WI38 (cell line): ENCODE results near the gene PRR20C.
"Not testable (repeated sequence)": the region's sequence is repeated elsewhere in the genome, so short reads cannot be mapped to it uniquely, and the experiment has no call there.

Source experiments
- H3K4me3 ChIP-seq: 2 replicates; pipeline ENCODE4 v1.5.1; 2011; ENCODE audit warnings: low read depth, mild to moderate bottlenecking, control low read depth, low read length
- TF ChIP-seq, protein P1 (sequence below): IDR thresholded peaks from 2 replicates; pipeline ENCODE4 v1.5.1; 2012; ENCODE audit warnings: low read depth, mild to moderate bottlenecking, control low read depth, low read length

Gene PRR20C

DNA sequence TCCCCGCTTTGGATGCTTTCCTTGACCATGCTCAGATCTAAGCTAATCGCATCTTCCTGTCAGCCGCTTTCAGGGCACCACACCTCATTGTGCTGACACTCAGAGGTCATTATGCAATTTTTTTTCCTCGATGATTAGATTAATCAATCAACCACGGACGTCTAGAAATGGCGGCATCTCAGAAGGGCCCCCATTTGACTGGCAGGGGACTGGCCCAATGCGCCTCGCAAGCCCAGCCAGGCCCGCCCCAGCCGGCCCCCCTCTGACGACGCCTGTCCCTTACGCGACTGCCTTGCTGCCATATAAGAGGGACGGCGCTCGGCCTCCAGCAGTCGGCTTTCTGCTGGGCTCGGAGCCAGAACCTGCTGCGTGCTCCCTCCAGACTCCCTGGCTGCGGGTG, at the start of gene PRR20C:
TSS of gene PRR20C (plus strand) at position 301 of the 400 bp plus-strand sequence. CDS start 387 bp downstream, outside the sequence.
- not testable (repeated sequence) for H3K4me3 ChIP-seq

DNA sequence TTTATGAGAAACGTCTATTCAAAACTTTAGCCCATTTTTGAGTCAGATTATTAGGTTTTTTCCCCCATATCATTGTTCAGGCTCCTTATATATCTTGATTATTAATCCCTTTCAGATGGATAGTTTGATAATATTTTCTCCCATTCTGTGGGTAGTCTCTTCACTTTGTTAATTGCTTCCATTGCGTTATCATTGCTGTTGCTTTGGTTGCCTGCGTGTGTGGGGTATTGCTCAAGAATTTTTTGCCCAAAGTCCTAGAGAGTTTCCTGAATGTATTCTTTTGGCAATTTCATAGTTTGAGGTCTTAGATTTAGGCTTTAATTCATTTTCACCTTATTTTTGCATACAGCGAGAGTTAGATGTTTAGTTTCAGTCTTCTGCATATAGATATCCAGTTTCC, 38.9 kb upstream of the PRR20C start:
- TF ChIP-seq, protein P1, sequence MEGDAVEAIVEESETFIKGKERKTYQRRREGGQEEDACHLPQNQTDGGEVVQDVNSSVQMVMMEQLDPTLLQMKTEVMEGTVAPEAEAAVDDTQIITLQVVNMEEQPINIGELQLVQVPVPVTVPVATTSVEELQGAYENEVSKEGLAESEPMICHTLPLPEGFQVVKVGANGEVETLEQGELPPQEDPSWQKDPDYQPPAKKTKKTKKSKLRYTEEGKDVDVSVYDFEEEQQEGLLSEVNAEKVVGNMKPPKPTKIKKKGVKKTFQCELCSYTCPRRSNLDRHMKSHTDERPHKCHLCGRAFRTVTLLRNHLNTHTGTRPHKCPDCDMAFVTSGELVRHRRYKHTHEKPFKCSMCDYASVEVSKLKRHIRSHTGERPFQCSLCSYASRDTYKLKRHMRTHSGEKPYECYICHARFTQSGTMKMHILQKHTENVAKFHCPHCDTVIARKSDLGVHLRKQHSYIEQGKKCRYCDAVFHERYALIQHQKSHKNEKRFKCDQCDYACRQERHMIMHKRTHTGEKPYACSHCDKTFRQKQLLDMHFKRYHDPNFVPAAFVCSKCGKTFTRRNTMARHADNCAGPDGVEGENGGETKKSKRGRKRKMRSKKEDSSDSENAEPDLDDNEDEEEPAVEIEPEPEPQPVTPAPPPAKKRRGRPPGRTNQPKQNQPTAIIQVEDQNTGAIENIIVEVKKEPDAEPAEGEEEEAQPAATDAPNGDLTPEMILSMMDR: no peak
- H3K4me3 ChIP-seq: no peak overlapping the region

DNA sequence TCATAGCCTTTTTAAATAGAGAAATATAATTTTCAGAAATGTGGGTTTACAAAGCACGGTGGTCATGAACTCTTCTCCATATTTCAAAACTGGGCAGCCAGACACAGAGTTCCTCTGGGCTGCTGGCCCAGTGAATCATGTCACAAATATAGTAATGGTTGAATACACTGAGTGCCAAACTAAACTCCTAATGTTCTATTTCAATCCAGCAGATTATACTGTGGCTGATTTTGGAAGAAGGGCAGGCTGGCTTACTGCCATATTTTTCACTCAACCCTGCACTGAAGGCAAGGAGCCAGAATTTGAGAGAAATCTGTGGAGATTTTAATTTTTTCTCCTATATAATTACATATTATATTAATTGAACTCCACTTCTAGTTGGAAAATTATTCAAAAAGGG, 30.2 kb upstream of the PRR20C start:
- H3K4me3 ChIP-seq: no peak overlapping the region
- TF ChIP-seq, protein P1: no peak

DNA sequence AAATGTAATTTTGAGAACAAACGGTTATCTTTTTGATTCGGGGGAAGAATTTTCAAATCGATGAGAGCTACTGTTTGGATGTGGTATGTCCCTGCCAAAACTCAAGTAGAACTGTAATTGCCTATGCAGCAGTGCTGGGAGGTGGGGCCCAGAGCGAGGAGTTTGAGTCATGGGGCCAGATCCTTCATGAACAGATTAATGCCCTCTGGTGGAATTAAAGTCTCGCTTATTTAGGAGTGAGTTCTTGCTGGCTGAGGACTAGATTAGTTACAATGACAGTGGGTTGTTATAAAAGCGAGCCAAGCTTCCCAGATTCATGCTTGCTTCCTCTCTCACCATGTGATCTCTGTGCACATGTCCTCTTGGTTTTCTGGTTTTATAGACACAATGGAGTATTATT, 25.0 kb upstream of the PRR20C start:
- H3K4me3 ChIP-seq: no peak overlapping the region
- TF ChIP-seq, protein P1: no peak

DNA sequence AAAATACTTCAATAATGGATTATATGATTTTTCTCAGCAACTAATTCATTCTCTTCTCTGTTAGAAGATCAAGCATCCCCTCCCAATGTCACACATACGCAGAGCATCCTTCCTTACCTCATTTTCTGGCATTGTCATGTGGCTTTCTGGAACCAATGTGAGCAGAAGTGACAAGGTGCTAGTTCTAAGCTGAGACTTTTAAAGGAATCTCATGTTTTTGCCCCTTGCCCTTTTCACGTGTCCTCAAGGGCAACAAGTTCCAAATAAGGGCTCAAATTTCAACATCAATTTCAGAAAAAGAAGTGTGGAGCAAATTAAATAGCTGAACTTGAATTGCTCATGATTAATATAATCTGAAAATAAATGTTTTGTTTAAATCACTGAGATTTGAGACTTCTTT, 17.8 kb upstream of the PRR20C start:
- H3K4me3 ChIP-seq: no peak overlapping the region
- TF ChIP-seq, protein P1: no peak

DNA sequence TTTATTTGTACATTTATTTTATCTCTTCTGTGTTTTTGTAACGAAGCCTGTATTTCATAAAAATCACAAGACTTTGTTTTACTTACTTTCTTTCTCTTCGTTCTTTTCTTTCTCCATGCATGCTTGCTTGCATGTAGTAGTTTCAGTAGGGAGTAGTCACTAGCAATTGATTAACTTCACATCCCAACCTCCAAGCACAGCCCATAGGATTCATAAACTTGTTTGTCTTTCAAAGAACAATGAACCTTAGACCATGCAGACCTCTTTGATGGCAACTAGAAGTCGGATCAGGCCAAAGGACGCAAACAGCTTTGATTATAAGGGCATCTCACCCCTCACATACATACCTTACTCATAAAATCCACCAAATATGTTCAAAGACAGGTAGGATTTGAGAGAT, 16.3 kb upstream of the PRR20C start:
- no peak overlapping the region for H3K4me3 ChIP-seq

DNA sequence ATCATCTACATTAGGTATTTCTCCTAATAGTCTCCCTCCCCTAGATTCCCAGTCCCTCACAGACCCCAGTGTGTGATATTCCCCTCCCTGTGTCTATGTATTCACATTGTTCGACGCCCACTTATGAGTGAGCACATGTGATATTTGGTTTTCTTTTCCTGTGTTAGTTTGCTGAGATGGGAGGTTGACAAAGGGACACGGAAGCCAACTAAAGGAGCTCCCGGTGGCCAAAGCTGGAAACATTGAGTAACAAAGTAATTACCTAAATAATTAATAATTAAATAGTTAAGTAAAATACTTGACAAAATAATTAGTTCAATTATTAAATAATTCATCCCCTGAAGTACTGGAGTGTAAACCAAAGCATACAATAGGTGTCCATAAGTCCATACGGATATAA, 14.9 kb upstream of the PRR20C start:
- no peak overlapping the region for H3K4me3 ChIP-seq
- TF ChIP-seq, protein P1: no peak

More for the DNA sequence above, 16.3 kb upstream of the PRR20C start:
- TF ChIP-seq, protein P1: no peak

DNA sequence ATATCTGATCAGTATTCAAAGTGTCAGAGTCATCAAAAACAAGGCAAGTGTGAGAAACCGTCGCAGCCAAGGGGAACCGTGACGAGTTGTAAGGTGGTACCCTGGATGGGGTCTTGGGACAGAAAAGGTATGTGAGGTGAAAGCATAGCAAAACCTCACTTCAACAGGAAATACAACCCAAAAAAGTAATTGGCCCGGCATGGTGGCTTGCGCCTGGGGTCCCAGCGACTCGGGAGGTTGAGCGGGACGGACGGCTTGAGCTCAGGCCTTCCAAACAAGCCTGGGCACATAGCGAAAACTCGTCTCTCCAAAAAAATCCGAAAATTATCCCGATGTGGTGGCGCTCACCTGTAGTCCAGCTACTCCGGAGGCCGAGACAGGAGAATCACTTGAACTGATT, 14.1 kb upstream of the PRR20C start:
- H3K4me3 ChIP-seq: not testable (repeated sequence)

DNA sequence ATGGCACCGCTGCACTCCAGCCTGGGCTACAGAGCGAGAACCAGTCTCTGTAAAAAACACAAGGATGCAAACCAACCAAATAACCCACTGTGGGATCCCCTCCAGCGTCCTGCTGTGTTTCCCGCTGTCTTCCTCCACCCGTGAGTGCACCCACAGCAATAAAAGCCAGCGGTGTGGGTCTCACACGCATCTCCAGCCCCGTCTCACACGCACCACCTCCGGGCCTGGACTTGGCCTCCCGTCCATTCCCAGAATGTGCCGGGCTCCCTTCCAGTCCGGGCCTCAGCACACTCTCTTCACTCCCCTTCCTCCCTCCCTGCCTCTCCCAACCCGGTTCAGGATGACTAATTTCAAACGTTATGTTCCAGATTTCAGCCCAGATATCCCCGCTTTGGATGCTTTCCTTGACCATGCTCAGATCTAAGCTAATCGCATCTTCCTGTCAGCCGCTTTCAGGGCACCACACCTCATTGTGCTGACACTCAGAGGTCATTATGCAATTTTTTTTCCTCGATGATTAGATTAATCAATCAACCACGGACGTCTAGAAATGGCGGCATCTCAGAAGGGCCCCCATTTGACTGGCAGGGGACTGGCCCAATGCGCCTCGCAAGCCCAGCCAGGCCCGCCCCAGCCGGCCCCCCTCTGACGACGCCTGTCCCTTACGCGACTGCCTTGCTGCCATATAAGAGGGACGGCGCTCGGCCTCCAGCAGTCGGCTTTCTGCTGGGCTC, 13.5 kb upstream of the PRR20C start, which contains the start of gene PRR20A:
TSS of gene PRR20A (plus strand) at position 684 of the 734 bp plus-strand sequence. CDS start 387 bp downstream, outside the sequence.
- H3K4me3 ChIP-seq: not testable (repeated sequence)

DNA sequence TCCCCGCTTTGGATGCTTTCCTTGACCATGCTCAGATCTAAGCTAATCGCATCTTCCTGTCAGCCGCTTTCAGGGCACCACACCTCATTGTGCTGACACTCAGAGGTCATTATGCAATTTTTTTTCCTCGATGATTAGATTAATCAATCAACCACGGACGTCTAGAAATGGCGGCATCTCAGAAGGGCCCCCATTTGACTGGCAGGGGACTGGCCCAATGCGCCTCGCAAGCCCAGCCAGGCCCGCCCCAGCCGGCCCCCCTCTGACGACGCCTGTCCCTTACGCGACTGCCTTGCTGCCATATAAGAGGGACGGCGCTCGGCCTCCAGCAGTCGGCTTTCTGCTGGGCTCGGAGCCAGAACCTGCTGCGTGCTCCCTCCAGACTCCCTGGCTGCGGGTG, 6.7 kb upstream of the PRR20C start, which contains the start of gene PRR20B:
TSS of gene PRR20B (plus strand) at position 301 of the 400 bp plus-strand sequence. CDS start 387 bp downstream, outside the sequence.
- not testable (repeated sequence) for H3K4me3 ChIP-seq

DNA sequence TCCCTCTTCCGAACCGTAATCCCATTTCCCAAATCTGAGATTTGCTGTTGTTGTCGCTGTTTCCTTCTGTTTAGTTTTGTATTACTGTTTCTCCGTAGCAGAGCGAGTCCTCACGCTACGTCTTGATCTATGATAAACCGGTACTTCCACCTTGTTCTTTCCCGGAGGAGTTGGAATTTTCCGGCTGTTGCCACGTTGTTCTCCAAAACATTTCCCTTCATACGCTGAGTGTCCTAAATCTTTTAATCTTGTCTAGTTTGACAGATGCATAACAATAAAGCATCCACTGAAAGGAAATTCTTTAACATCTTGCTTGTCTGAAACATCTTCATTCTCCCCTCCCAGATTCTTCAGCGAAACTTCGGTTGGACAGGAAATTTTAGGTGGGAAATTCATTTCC, 5.8 kb upstream of the PRR20C start:
- not testable (repeated sequence) for H3K4me3 ChIP-seq

DNA sequence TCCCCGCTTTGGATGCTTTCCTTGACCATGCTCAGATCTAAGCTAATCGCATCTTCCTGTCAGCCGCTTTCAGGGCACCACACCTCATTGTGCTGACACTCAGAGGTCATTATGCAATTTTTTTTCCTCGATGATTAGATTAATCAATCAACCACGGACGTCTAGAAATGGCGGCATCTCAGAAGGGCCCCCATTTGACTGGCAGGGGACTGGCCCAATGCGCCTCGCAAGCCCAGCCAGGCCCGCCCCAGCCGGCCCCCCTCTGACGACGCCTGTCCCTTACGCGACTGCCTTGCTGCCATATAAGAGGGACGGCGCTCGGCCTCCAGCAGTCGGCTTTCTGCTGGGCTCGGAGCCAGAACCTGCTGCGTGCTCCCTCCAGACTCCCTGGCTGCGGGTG, 6.5 kb downstream of the PRR20C start, which contains the start of gene PRR20D:
TSS of gene PRR20D (plus strand) at position 301 of the 400 bp plus-strand sequence. CDS start 387 bp downstream, outside the sequence.
- not testable (repeated sequence) for H3K4me3 ChIP-seq

DNA sequence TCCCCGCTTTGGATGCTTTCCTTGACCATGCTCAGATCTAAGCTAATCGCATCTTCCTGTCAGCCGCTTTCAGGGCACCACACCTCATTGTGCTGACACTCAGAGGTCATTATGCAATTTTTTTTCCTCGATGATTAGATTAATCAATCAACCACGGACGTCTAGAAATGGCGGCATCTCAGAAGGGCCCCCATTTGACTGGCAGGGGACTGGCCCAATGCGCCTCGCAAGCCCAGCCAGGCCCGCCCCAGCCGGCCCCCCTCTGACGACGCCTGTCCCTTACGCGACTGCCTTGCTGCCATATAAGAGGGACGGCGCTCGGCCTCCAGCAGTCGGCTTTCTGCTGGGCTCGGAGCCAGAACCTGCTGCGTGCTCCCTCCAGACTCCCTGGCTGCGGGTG, 13.0 kb downstream of the PRR20C start, which contains the start of gene PRR20E:
TSS of gene PRR20E (plus strand) at position 301 of the 400 bp plus-strand sequence. CDS start 387 bp downstream, outside the sequence.
- H3K4me3 ChIP-seq: not testable (repeated sequence)
